CD4-positive, alpha-beta T cell treated with Interleukin-4 for 1 hour (primary cell): ENCODE measurements around the gene LRRC36.

Source experiments
- DNase-seq, 2 donors: peaks; one replicate each; pipeline ENCODE4 v3.0.0-alpha.2; 2020 to 2022

The LRRC36 gene

DNA sequence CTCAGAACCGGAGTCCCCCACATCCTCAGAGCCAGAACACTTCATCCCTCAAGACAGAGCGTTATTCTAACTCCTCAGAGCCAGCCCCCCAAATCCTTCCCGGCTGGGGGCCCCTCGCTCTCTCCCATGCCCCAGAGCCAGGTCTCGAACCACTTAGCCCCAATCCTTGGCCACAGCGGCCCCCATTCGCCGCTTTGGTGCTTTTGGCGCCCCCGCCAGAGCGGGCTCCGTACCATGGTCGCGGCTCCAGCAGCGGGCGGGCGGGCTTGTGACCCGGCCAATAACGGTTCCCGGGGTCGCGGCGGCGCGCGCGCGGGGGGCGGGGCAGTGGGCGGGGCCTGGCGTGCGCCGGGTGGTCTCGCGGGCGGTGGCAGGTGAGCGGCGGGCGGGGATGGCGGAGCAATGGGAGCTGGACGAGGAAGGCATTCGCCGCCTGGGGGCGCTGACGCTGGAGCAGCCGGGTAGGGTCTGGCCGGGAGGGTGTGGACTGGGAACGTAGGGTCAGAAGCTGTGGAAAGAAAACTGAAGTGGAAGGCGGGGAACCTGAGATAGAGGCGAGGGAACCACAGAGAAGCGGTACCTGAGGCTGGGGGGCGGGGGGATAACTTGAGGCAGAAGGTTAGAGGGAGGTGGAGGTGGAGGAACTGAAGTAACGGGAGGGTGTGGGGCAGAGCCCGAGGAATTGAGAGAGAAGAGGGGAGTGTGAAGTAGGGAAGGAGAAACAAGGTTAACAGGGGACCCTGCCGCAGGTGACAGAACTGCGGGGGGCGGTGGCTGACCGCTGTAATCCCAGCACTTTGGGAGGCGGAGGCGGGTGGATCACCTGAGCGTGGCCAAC, at the start of gene LRRC36, which contains the start of gene KCTD19:
LRRC36 (plus strand) TSS at position 344 of the 838 bp plus-strand sequence; CDS start at position 392, 48 bp downstream.
KCTD19 (minus strand) TSS at position 270 of the 838 bp plus-strand sequence; CDS start at position 236, 34 bp downstream.
- peak; percentile 61 to 65 for DNase-seq

DNA sequence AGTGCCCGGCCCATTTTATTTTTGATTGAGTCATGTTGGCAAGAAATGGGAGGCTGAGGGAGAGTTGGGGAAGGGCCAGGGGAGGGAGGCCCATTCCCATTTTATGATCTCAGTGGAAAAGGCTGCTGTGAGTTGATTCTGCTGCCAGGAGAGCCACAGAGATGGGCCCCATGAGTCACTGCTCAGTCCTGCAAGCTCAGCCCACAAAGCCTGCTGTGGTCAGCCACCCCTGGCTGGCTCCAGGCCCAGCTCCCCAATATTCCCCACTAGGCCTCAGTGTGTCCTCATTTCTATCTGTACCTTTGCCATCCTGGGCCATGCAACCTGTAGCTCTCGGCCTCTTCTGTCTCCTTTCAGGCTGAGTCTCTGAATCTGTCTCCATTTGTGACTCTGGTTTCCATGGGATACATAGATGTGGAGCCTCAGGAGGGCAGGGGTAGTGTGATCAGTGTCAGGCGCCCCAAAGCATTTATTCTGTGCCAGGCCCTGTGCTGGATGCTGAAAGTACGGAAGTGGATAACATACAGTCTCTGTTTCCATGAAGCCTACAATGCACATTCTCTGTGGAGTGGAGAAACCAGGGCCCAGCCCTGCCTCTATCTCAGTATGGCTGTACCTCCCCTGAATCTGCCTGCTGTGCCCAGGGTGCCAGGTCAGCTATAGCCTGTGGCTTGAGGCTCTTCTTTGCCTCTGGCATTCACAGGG, 49.2 kb upstream of the LRRC36 start:
- no peak for DNase-seq

DNA sequence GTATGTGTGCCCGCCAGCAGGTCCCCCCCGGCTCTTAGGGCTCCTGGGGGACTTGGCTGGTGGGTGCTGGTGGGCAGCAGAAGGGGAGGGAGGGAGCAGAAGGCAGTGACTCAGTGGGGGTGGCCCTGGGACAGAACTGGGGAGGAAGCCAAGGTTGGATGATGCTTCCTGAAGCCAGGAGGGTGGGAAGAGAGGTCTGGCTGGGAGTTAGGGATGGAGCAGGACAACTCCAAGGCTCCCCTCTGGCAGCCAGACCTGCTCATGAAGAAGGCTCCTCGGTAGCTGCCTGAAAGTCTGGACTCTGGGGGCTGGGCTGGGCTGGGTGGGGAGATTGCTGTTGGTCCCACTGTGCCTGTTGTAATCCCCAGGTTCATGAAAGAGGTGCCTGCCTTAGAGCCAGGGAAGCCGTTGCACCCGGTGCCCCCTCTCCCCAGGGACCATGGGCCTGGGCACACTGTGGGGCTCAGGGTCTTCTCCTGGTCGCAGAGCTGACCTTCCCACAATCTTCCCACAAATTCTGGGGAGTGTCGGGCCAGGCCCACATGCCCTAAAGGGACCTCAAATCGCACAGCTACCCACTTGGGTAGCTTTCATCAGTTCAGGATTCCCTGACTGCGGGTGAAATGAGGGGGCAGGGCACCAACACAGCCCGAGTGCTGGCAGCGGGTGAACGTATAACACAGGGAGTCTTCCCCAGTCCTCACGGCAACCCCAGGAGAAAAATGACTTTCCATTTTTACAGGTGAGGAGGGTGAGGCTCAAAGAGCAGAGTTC, 48.4 kb upstream of the LRRC36 start:
- DNase-seq: no peak

DNA sequence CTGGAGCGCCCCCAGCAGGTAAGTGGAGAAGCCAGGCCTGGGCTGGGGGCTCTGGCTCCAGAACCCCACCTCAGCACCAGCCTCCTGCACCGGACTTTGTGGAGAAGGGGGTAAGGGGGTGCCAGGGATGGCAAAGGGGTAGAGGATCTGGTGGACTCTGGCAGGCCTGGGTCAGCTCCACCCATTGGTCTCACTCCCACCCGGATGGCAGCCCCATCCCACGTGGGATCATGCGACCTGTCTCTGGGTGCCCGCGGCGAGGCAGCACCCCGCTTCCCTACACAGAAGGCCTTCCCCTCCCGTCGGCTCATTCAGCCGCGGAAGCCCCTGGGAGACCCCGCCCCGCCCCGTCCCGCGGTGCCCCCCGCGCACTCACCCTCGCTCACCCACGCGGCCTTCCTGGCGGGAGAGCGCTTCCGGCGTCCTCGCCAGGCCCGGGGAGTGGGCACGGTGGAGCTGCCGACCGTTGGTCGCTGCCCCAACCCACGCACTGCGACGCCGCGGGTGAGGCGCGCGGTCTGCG, 47.8 kb upstream of the LRRC36 start:
- peak in 1 of 2 donors; percentile 23 for DNase-seq

- peak; percentile 84 to 86 for DNase-seq
Measured at GRCh38 chr16:67279296-67280089, 47.1 kb upstream of the LRRC36 start, which contains the start of gene PLEKHG4. Gene PLEKHG4, plus strand, starts transcription at chr16:67279532. Its CDS starts 513 bp downstream, at chr16:67280045.

DNA sequence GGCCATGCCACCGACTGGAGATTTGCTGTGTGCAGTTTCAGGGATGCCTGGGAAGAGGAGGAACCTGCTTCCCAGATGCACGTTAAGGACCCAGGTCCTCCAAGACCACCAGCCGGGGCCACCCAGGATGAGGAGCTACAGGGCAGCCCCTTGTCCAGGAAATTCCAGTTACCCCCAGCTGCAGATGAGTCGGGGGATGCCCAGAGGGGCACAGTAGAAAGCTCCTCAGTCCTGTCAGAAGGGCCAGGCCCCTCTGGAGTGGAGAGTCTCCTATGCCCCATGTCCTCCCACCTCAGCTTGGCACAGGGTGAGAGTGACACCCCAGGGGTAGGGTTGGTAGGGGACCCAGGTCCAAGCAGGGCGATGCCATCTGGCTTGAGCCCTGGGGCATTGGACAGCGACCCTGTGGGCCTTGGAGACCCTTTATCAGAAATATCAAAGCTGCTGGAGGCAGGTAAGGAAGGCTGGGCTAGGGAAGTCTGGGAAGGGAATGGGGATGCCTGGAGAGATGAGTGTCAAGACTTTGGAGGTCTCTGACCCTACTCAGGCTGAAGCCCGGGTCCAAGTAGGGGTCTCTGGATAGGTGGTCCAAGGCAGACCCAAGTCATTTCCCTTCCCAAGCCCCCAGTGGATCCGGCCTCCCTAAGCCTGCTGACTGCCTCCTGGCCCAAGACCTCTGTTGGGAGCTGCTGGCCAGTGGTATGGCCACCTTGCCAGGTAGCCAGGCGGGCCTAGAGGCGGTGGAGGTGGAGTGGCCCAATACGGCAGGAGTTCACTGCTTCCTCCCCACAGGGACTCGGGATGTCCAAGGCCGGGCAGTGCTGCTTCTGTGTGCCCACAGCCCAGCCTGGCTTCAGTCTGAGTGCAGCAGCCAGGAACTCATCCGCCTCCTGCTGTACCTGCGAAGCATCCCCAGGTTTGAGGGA, 46.3 kb upstream of the LRRC36 start:
- DNase-seq: no peak

DNA sequence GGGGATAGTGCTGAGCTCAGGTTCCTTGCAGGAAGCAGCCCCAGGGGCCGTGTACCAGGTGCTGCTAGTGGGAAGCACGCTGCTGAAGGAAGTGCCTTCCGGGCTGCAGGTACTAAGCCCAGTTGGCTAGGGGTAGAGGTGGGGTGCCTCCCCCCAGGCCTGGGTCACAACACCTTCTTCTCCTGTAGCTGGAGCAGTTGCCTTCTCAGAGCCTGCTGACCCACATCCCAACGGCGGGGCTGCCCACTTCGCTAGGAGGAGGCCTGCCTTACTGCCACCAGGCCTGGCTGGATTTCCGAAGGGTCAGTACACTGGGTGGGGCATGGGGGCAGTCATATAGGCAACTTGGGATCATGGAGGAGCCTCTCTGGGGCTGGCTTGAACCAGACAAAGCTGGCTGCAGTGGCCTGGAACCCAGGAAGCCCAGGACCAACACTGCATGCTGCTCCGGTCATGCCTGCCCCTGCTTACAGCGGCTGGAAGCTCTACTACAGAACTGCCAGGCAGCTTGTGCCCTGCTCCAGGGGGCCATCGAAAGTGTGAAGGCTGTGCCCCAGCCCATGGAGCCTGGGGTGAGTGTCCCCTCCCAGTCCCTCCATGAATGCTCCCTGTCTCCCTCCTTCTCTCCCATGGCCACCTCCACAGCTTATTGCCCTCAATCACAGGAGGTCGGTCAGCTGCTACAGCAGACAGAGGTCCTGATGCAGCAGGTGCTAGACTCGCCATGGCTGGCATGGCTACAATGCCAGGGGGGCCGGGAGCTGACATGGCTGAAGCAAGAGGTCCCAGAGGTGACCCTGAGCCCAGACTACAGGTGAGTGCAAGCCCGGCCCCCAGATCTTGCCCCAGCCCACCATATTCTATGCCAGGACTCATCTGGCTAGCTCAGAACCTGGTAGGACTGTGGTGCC, 44.8 kb upstream of the LRRC36 start:
- no peak for DNase-seq

- DNase-seq: no peak
Measured at GRCh38 chr16:67282447-67282805, 44.2 kb upstream of the LRRC36 start.

DNA sequence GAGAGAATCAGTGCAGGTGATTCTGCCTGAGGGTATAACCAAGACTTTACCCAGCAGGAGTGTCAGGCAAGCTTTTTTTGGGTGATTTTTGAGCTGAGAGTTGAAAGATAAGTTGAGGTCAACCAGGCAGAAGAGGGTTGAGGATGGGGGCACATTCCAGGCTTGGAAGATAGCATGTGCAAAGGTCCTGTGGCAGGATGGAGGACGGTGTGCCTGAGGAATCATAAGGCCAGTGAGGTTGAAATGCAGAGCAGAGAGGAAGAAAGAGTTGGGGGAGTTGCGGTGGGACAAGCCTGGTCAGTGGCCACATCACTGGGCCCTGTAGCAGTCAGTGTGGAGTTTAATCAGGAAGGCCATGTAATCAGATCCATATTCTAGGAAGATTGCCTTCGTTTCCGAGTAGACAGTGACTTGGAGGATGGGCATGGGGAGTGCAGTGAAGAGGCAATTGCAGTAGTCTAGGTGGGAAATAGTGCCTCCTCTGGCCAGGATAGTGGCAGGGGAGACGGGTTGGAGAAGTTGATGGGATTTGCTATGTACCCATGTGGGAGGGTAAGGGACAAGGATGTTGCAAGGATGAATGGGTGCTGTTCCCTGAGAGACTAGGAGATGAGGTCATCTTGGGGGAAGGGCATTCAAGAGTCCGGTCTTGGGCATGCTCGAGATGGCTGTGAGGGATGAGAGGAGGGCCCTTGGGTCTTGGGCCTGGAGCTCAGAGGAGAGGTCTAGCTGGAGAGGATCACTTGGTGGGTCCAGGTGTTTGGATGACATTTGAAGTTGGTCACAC, 43.4 kb upstream of the LRRC36 start:
- no peak for DNase-seq

DNA sequence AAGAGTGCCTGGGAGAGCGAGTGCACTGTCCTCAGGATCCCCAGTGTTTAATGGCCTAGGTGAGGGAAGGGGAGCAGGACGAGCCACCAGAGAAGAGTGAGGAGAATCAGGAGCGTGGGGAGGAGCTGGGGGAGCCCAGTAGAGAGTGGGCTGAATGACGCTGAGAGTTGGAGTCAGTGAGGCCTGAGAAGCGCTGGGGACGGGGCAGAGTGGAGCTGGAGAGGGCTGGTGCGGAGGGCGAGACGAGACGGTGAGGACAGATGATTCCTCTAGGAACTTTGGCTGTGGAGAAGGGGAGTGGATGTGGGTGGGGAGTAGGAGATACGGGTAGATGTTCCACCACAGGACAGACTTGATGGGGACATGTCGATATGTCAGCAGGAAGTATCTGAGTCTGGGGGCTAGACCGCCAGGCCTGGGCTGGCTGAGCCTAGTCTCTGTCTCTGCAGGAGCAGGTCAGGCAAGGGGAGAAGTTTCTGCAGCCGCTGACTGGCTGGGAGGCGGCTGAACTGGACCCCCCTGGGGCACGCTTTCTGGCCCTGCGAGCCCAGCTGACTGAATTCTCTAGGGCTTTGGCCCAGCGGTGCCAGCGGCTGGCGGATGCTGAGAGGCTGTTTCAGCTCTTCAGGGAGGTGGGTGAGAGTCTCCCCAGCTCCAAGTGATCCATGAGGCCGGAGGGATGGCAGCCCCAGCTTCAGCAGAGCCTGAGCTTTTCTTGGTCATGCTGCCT, 42.6 kb upstream of the LRRC36 start:
- DNase-seq: no peak

GRCh38 chr16:67284699-67285646, 41.6 kb upstream of the LRRC36 start:
- no peak for DNase-seq

- no peak for DNase-seq
Measured at GRCh38 chr16:67286441-67287235, 40.0 kb upstream of the LRRC36 start.

DNA sequence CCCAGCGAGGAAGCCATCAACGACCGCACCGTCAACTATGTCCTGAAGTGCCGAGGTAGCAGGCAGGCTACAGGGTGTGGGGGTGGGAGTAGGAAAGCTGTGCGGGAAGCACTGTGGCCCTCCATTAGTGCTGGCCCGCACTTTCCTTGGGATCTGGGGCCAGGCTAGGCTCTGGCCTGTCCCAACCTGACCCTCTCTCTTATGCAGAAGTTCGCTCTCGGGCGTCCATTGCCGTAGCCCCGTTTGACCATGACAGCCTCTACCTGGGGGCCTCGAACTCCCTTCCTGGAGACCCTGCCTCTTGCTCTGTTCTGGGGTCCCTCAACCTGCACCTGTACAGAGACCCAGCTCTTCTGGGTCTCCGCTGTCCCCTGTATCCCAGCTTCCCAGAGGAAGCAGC, 38.7 kb upstream of the LRRC36 start:
- DNase-seq: no peak

GRCh38 chr16:67291461-67291860, 35.2 kb upstream of the LRRC36 start:
- no peak for DNase-seq

GRCh38 chr16:67294171-67294757, 32.4 kb upstream of the LRRC36 start:
- no peak for DNase-seq

DNA sequence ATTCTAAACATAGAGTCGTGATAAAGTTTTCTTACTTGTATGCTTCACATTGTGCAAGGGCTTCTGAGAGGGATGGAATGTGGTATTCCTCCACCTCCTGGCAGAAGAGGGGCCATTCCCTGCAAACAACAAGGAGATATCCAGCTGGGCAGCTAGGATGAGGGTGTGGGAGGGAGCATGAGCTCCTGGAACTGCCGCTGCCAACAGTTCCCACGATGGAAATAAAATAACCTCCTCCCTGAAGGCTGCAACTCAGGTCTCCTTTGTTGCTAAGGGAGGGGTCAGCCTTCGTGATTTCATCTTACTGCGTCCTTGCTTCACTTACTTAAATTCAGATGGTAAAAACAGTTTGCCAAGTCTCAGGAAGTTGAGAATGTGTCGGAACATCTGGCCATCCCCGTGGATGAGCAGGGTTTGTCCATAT, 31.7 kb upstream of the LRRC36 start:
- DNase-seq: no peak
